Natural killer cell treated with Interleukin-12 subunit alpha and Interleukin-12 subunit beta and Interleukin-15 and Interleukin-18, amount 100 ng/mL, for 72 hours (primary cell): Measurements from ENCODE around the gene KCTD7. TPM values are rescaled to one million over a fixed set of nuclear protein-coding genes. Genes with fewer than 3 reads are reported as not detected.
A peak's percentile ranks its signal among the peaks of the same experiment; 100 is the strongest.
"Not testable (repeated sequence)": the region's sequence is repeated elsewhere in the genome, so short reads cannot be mapped to it uniquely, and the experiment has no call there.

Experiments
- ATAC-seq, 2 donors: fragments of 150-1000 bp; cut with Tn5 transposase in 1 of 2; sonication (Bioruptor Pico), chemical (Tn5 transposase) in 1 of 2; 2 replicates each; pipeline ENCODE4 v1.10.0; 2021
- DNase-seq: peaks from one replicate; pipeline ENCODE4 v3.0.0; 2022; ENCODE audit warnings: low spot score
- H3K27ac Mint-ChIP-seq, 2 donors: 1 replicate in 1 of 2; 2 replicates in 1 of 2; pipeline ENCODE4 v1.8.0; 2022; ENCODE audit warnings: mixed read lengths in 2 of 2, mild to moderate bottlenecking in 1 of 2, moderate library complexity in 1 of 2
- H3K27me3 Mint-ChIP-seq, 2 donors: 1 replicate in 1 of 2; 2 replicates in 1 of 2; pipeline ENCODE4 v1.8.0; 2022; ENCODE audit warnings: mixed read lengths in 2 of 2
- H3K36me3 Mint-ChIP-seq: one replicate; pipeline ENCODE4 v1.8.0; 2022; ENCODE audit warnings: mixed read lengths
- H3K4me1 Mint-ChIP-seq, 2 donors: 1 replicate in 1 of 2; 2 replicates in 1 of 2; pipeline ENCODE4 v1.8.0; 2022; ENCODE audit warnings: low read depth in 2 of 2, mixed read lengths in 2 of 2, mild to moderate bottlenecking in 1 of 2
- H3K4me3 Mint-ChIP-seq: one replicate; pipeline ENCODE4 v1.8.0; 2022; ENCODE audit warnings: mixed read lengths
- H3K9me3 Mint-ChIP-seq: 2 replicates; pipeline ENCODE4 v1.8.0; 2022; ENCODE audit warnings: mixed read lengths
- total RNA-seq, 2 donors: library from RNA; stranded (reverse); gene quantifications; one replicate each; pipeline ENCODE4 v1.2.3, GENCODE V29; 2022

Gene KCTD7
- total RNA-seq: 10 to 100 TPM; 10.4 to 14.8 TPM

DNA sequence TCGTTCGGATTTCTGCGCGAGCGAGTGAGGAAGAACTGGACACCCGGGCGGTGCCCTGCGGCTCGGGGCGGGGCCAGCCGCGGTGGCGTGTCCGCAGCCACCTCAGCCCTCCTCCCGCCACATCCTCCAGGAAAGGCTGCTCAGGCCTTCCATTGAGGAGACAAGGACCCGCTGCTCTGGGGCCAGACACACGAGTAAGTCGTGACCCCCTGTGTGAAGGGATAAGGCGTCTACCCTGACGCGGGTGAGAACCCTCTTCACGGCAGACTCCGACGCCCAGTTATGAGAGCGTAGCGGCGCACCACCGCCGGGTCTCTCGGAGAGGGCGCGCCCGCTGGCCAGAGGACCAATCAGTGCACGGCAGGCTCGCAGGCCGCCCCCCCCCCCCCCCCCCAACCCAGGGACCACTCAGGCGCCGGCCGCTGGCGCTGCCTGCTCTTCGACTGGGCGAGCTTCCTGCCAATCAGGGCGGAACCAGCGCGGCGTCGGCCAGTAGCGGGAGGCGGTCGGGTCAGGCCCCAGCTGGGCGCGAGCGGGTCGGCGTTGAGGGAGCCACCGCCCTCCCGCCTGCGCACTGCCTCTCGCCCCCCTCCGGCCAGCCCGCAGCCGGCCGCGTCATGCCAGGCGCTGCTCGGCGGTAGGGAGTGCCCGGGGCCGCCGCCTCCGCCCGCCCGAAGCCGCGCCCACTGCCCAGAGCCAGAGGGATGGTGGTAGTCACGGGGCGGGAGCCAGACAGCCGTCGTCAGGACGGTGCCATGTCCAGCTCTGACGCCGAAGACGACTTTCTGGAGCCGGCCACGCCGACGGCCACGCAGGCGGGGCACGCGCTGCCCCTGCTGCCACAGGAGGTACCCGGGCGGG lies at the start of gene KCTD7:
TSS of gene KCTD7 (plus strand) at position 521 of the 861 bp plus-strand sequence. CDS start at position 705, 184 bp downstream.
- peaks cover 37 to 45% of the 10 kb centered on the region in 2 donors for H3K4me1 Mint-ChIP-seq
- H3K27ac Mint-ChIP-seq: peak within 1 kb of the TSS; percentile 80 to 88
- H3K36me3 Mint-ChIP-seq: no peaks in the 10 kb centered on the region
- ATAC-seq (peak; percentile 96 to 97), DNase-seq (peak; percentile 99)
- H3K27me3 Mint-ChIP-seq: no peaks in the 10 kb centered on the region
- peak within 1 kb of the TSS; percentile 81 for H3K4me3 Mint-ChIP-seq
- H3K9me3 Mint-ChIP-seq: no peaks in the 10 kb centered on the region

- peaks cover 44% of the 10 kb centered on the region in 2 donors for H3K4me1 Mint-ChIP-seq
- H3K36me3 Mint-ChIP-seq, H3K4me3 Mint-ChIP-seq, H3K27ac Mint-ChIP-seq, H3K9me3 Mint-ChIP-seq, ATAC-seq, DNase-seq, H3K27me3 Mint-ChIP-seq: not testable (repeated sequence)
Measured at GRCh38 chr7:66580380-66580779, 48.3 kb upstream of the KCTD7 start.

DNA sequence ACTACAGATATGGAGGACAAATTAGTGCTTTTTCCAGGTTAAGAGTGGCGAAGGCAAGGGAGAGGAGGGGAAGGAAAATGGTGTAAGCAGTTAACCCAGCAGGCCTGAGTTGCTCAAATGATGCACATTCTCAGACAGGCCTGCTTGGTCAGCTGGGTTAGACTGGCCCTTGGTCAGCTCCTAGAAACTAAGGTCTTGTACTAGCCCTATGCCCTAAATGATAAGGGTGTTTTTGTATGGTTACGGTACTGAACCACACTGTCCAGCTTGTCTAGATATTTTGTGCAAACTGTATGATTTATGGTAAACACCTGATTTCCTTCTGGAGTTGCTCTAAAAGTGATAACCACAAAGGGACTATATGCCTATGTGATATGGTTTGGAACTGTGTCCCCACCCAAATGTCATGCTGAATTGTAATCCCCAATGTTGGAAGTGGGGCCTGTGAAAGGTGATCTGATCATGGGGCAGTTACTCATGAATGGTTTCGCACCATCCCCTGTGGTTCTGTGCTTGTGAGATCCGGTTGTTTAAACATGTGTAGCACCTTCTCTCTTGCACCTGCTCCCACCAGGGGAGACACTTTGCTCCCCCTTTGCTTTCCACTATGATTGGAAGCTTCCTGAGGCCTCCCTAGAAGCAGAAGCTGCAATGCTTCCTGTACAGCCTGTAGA lies 45.7 kb upstream of the KCTD7 start:
- H3K36me3 Mint-ChIP-seq, H3K27me3 Mint-ChIP-seq, H3K9me3 Mint-ChIP-seq, DNase-seq: not testable (repeated sequence)
- Mint-ChIP-seq H3K4me3 (peak overlapping the region; percentile 6), H3K27ac (peak overlapping the region; percentile 82 to 83), H3K4me1 (peaks cover 32 to 39% of the 10 kb centered on the region in 2 donors)
- peak; percentile 56 to 61 for ATAC-seq

- Mint-ChIP-seq H3K27ac (peak overlapping the region; percentile 82 to 83), H3K4me1 (peaks cover 26 to 39% of the 10 kb centered on the region in 2 donors), H3K4me3 (peak overlapping the region; percentile 6), H3K9me3 (no peaks in the 10 kb centered on the region), H3K36me3 (no peaks in the 10 kb centered on the region), H3K27me3 (no peaks in the 10 kb centered on the region)
- ATAC-seq (peak; percentile 69 to 88), DNase-seq (no peak)
Measured at GRCh38 chr7:66583490-66584110, 45.1 kb upstream of the KCTD7 start.

- ATAC-seq (no peak), DNase-seq (no peak)
- Mint-ChIP-seq H3K27ac (no peak overlapping the region), H3K27me3 (no peaks in the 10 kb centered on the region), H3K9me3 (no peaks in the 10 kb centered on the region), H3K4me1 (peaks cover 43 to 52% of the 10 kb centered on the region in 2 donors), H3K36me3 (no peaks in the 10 kb centered on the region), H3K4me3 (no peak overlapping the region)
Measured at GRCh38 chr7:66586181-66586580, 42.5 kb upstream of the KCTD7 start.

DNA sequence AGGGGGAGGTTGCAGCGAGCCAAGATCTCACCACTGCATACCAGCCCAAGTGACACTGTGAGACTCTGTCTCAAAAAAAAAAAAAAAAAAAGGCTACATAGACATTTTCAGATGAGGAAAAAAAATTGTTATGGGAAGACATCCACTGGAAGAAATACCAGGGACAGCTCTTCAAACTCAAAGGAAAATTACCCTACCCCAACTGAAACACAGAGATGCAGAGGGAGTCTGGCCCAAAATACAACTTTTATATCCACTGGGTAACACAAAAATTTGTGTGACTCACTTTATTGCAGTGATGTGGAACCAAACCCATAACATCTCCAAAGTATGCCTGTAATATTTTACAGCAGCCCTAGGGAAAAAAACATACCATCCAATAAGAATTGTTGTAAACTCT lies 40.5 kb upstream of the KCTD7 start:
- not testable (repeated sequence) for H3K4me3 Mint-ChIP-seq, ATAC-seq, H3K27me3 Mint-ChIP-seq, DNase-seq, H3K36me3 Mint-ChIP-seq, H3K9me3 Mint-ChIP-seq
- Mint-ChIP-seq H3K27ac (peak overlapping the region in 1 of 2 donors; percentile 40), H3K4me1 (peaks cover 45 to 50% of the 10 kb centered on the region in 2 donors)

DNA sequence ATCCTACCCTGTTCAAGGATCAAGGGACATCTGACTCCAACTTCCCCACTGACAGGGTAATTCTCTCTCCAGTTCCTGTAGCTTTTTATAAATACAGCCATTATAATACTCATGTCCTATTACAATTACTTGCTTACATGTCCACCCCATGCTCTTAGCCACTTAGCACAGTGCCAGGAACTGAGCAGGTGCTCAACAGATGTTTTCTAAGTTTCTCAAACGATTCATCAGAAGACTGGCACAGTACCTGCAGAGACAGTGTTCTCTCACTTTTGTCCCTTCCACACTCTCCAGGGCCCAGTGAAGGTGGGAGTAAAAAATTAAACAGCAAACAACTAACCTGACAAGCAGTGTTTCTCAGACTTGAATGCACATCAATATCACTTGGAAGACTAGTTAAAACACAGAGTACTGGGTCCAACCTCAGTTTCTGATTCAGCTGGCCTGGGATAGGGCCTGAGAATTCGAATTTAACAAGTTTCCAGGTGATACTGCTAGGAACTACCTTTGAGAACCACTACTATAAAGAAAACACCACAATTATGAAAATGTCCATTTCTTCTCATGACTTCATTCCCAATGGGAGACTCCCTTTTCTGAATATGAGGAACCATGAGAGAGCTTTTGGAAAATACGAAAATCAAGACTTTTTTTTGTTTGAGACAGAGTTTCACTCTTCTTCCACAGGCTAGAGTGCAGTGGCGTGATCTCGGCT lies 39.7 kb upstream of the KCTD7 start:
- not testable (repeated sequence) for H3K27me3 Mint-ChIP-seq, H3K4me3 Mint-ChIP-seq, DNase-seq, ATAC-seq, H3K36me3 Mint-ChIP-seq, H3K9me3 Mint-ChIP-seq
- H3K27ac Mint-ChIP-seq: peak overlapping the region; percentile 40 to 65
- H3K4me1 Mint-ChIP-seq: peaks cover 38 to 44% of the 10 kb centered on the region in 2 donors

DNA sequence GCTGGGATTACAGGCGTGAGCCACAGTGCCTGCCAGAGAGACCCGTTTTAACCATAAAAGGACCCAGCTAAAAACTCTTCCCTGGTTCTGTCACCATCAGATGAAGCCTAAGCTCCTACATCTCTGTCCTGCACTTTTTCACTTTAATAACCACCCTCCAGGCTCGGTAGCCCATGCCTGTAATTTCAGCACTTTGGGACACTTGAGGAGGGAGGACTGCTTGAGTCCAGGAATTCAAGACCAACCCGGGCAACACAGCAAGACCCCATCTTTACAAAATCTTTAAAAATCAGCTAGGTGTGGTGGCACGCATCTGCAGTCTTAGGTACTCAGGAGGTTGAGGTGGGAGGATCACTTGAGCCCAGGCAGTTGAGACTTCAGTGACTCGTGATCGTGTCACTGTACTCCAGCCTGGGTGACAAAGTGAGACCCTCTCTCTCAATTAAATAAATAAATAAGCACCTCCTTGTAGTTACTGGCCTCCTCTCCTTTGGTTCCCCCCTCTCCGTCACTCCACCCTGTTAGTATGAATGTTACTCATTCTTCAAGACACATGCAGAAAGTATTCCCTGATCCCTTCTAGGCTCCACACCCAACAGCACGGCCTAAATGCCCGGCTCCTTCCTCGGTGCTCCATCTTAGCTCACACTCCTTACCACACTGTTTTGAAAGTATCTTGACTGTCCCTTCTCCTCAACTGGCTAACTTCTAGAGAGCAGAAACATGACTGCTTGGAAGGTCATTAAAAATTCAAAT lies 38.2 kb upstream of the KCTD7 start:
- Mint-ChIP-seq H3K4me3 (peak overlapping the region; percentile 86), H3K4me1 (peaks cover 34 to 37% of the 10 kb centered on the region in 2 donors), H3K27ac (peak overlapping the region; percentile 94 to 97)
- not testable (repeated sequence) for H3K9me3 Mint-ChIP-seq, H3K36me3 Mint-ChIP-seq, H3K27me3 Mint-ChIP-seq, ATAC-seq, DNase-seq

GRCh38 chr7:66591058-66591798 lies 37.5 kb upstream of the KCTD7 start:
- Mint-ChIP-seq H3K4me3 (peak overlapping the region; percentile 86), H3K4me1 (peaks cover 32 to 34% of the 10 kb centered on the region in 2 donors), H3K27ac (peak overlapping the region; percentile 94 to 97)
- peak; percentile 9 to 41 for ATAC-seq
- not testable (repeated sequence) for H3K9me3 Mint-ChIP-seq, DNase-seq, H3K27me3 Mint-ChIP-seq, H3K36me3 Mint-ChIP-seq

DNA sequence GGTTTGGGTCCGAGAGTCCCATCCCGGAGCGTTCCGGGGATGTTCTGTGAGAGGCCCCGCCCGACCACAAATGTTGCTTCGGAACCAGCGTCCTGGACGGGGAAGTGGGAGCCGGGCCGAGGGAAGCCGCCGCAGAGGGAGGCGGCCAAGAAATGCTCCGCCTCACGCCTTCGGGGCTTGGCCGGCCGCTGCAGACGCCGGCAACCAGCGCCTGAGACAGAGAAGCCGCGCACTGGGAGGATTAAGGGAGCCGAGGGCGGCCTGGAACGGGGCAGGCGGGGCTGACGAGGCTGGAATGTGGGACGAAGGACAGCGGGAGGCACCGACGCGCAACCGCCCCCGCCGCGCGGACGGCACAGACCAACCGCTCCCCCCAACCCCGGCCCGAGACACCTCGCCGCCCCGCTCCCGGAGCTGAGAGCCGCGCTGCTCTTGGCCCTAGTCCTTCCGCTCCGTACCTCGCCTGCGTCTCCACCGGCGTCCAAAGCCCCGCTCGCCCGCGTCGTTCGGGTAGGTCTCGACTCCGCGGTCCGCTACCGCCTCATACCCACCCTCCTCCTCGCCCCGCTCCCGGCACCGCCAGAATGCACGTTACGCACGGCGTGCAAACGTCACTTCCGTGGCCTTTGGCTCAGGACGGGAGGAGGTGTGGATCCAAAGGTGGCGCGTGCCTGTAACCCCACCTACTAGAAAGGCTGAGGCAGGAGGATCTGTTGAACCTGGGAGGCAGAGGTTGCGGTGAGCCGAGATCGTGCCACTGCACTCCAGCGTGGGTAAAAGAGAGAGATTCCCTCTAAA lies 36.7 kb upstream of the KCTD7 start:
- Mint-ChIP-seq H3K27me3 (no peaks in the 10 kb centered on the region), H3K4me1 (peaks cover 27 to 32% of the 10 kb centered on the region in 2 donors), H3K9me3 (no peaks in the 10 kb centered on the region)

DNA sequence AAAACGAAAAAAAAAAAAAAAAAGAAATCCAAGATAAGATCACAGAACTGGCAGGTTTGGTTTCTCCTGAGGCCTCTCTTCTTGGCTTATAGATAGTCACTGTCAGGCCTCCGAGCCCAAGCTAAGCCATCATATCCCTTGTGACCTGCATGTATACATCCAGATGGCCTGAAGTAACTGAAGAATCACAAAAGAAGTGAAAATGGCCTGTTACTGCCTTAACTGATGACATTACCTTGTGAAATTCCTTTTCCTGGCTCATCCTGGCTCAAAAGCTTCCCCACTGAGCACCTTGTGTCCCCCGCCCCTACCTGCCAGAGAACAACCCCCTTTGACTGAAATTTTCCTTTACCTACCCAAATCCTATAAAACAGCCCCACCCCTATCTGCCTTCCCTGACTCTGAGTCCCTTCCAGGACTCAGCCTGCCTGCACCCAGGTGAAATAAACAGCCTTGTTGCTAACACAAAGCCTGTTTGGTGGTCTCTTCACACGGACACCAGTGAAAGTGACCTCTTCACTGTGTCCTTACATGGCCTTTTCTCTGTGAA lies 36.0 kb upstream of the KCTD7 start:
- not testable (repeated sequence) for H3K9me3 Mint-ChIP-seq, H3K36me3 Mint-ChIP-seq, DNase-seq, H3K27me3 Mint-ChIP-seq, ATAC-seq
- peaks cover 27 to 32% of the 10 kb centered on the region in 2 donors for H3K4me1 Mint-ChIP-seq
- peak overlapping the region; percentile 94 to 97 for H3K27ac Mint-ChIP-seq
- H3K4me3 Mint-ChIP-seq: peak overlapping the region; percentile 86

More for the DNA sequence above, 36.7 kb upstream of the KCTD7 start:
- DNase-seq (peak; percentile 91), ATAC-seq (peak; percentile 99)
- Mint-ChIP-seq H3K27ac (peak overlapping the region; percentile 94 to 97), H3K36me3 (no peaks in the 10 kb centered on the region), H3K4me3 (peak overlapping the region; percentile 86)
